ENCODE results near the gene ALG14. TPM values are rescaled to one million over a fixed set of nuclear protein-coding genes. Genes with fewer than 3 reads are reported as not detected.
A peak's percentile ranks its signal among the peaks of the same experiment; 100 is the strongest.
"Not testable (repeated sequence)": the region's sequence is repeated elsewhere in the genome, so short reads cannot be mapped to it uniquely, and the experiment has no call there.

Gene ALG14
- polyA plus RNA-seq, 3 donors = 11.6 to 16.2 (median 14.3) TPM

DNA sequence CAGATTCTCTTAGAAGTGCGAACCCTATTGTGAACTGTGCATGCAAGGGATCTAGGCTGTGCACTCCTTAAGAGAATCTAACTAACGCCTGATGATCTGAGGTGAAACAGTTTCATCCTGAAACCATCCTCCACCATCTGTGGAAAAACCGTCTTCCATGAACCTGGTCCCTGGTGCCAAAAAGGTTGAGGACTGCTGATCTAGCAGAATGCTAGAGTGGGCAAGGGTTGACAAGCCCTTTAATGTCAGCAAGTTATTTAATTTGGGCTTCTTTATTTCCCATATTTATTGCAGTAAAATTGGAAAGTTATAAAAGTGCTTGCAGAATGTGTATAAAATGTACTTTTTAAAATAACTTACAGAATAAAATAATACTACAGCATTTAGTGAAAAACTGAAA lies 26.4 kb downstream of the ALG14 start:
- DNase-seq (ENCODE audit: low read depth in 3 of 3, low spot score in 2 of 3) = no peak

GRCh38 chr1:95043141-95043980 lies 29.4 kb downstream of the ALG14 start:
- peak; percentile 68 to 74 (median 74) for DNase-seq (ENCODE audit: low read depth in 3 of 3, low spot score in 2 of 3)

GRCh38 chr1:95042286-95042685 lies 30.5 kb downstream of the ALG14 start:
- DNase-seq (ENCODE audit: low read depth in 3 of 3, low spot score in 2 of 3) = no peak

DNA sequence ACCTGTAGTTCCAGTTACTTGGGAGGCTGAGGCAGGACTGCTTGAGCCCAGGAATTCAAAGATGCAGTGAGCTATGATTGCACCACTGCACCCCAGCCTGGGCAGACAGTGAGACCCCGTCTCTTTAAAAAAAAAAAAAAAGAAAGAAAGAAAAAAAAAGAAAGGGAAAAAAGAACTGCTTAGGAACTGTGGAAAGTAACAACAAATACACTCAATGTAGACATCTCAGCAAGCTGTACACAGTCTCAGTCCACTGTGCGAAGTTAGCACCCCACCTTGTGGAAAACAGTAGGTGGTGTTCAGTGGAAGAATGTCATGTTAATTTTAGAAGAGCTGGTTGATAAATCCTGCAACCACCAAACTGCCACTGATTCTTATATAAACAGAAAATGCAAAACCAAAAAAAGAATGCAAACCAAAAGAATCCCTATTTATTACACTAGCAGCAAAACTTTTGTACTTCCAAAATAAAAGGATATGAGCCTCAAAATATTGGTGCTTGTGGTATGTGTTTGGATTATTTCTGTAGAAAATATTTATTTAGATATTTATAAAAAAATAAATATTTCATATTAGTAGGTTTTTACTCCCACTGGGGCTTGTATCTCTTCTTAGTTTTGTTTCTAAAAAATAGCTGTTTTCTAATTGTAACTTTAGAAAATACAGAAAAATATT lies 31.1 kb downstream of the ALG14 start:
- DNase-seq (ENCODE audit: low read depth in 3 of 3, low spot score in 2 of 3) = peak; percentile 47 to 63 (median 63)

DNA sequence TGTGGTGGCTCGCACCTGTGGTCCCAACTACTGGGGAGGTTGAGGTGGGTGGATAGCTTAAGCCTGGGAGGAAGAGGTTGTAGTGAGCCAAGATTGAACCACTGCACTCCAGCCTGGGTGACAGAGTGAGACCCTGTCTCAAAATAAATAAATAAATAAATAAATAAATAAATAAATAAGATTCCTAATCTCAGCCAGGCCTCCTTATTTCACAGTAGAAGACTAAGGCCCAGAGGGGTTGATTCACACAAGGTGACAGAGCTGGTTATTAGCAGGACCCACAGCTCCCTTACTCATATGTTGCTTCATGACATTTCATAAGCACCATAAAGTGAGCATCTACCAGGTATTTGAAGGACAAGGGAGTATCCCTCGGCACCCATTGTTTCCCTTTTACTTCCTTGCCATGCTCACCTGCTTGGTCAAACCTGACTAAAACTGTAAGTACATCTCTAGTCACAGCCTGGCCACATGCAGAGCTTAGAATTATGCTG lies 32.7 kb downstream of the ALG14 start:
- no peak for DNase-seq (ENCODE audit: low read depth in 3 of 3, low spot score in 2 of 3)

- no peak for DNase-seq (ENCODE audit: low read depth in 3 of 3, low spot score in 2 of 3)
Measured at GRCh38 chr1:95039360-95040031, 33.3 kb downstream of the ALG14 start.

- DNase-seq (ENCODE audit: low read depth in 3 of 3, low spot score in 2 of 3) = no peak
Measured at GRCh38 chr1:95035536-95035935, 37.2 kb downstream of the ALG14 start.

DNA sequence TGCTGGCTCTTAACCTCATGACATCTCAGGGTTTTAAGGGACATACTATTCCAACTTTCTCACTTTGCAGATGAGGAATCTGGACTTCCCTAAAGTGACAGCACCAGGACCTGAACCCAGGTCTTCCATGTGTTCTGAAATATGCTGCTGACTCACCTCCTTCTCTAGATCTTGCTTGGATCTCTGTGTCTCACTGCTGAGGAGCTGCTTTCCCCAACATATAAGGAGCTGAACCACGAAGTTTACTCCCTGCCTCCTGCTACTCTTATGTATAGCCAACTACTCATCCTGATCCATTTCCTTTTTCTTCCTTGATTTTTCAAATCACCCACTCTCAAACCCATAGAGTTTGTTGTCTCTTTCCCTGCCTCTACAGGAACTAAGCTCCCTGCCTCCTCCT lies 38.2 kb downstream of the ALG14 start:
- no peak for DNase-seq (ENCODE audit: low read depth in 3 of 3, low spot score in 2 of 3)

DNA sequence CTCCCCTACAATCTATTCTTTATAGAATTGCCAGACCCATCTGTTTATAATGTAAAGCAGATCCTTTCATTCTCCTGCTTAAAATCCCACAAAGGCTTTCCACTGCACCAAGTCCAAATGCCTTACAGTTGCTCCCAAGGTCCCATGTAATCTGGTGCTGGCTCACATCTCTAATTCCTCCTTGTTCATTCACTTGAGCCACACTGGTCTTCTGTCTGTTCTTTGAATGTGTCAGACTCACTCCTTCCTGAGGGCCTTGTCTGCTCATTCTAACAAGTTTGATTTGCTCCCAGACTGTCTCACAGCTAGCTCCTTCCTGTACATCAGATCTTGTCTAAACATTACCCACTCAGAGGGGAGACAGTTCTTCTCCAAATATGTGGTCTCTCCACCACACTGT lies 38.9 kb downstream of the ALG14 start:
- DNase-seq (ENCODE audit: low read depth in 3 of 3, low spot score in 2 of 3) = no peak

DNA sequence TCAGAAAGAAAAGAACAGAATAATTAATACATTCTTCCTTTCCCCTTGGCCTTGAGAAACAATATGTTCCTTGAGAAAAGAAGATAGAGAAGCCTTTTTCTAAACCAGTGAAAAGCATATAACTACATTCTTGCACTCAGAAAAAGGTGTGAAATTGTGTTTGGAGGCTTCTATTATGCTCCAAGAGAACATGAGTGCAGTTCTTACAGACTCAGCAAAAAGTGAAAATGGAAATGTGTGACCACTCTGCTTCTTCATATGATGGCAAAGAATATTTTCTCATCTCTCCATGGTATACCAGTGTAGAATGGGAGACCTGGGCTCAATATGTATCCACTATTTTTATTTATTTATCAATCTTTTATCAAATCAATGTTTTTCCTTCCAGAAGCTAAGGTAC lies 43.2 kb downstream of the ALG14 start:
- DNase-seq (ENCODE audit: low read depth in 3 of 3, low spot score in 2 of 3) = no peak

- no peak for DNase-seq (ENCODE audit: low read depth in 3 of 3, low spot score in 2 of 3)
Measured at GRCh38 chr1:95028954-95029353, 43.8 kb downstream of the ALG14 start.

- DNase-seq (ENCODE audit: low read depth in 3 of 3, low spot score in 2 of 3) = no peak
Measured at GRCh38 chr1:95027046-95027445, 45.7 kb downstream of the ALG14 start.

DNA sequence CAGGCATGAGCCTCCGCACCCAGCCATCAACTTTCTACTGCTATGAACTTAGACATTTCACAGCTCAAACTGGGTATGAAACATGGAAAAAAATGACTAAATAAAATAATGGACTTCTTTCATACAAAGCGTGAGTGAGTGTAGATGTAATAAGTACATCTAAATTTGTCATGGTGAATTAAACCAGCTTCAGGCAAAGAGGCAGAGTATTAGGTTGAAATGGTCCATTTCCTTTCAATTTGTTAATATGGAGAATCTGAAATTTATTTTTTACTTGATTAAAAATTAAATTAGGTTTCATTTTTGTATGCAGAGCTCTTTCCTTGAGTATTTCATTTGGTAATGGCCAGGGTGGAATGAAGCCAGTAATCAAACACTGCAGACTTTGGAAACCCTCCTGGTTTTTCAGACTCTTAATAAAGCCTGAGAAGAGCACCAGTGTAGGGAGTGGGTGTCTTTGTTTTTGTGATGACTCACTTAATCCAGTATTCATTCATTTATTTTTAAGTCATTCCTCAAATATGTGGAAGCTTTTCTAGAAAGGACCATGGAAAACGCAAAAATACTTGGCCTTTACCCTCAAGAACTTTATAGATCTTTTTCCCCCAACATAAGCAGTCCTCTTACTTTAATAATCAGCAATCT lies 49.2 kb downstream of the ALG14 start:
- no peak for DNase-seq (ENCODE audit: low read depth in 3 of 3, low spot score in 2 of 3)

DNA sequence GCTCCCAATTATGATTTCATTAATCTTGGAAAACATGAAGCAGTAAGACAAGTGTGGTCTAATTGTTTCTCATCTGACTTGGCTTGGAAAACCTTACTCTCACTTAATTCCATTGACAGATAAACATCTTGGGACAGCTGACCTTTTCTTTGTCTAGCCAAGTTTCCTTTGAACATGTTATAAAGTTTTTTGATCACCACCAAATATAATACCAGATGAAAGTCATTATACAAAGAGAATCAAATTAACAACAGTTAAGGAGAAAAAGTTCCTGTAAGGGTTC lies 50.2 kb downstream of the ALG14 start:
- DNase-seq (ENCODE audit: low read depth in 3 of 3, low spot score in 2 of 3) = no peak

GRCh38 chr1:95021805-95022643 lies 50.7 kb downstream of the ALG14 start:
- DNase-seq (ENCODE audit: low read depth in 3 of 3, low spot score in 2 of 3) = no peak

GRCh38 chr1:95021119-95021518 lies 51.6 kb downstream of the ALG14 start:
- DNase-seq (ENCODE audit: low read depth in 3 of 3, low spot score in 2 of 3) = no peak

DNA sequence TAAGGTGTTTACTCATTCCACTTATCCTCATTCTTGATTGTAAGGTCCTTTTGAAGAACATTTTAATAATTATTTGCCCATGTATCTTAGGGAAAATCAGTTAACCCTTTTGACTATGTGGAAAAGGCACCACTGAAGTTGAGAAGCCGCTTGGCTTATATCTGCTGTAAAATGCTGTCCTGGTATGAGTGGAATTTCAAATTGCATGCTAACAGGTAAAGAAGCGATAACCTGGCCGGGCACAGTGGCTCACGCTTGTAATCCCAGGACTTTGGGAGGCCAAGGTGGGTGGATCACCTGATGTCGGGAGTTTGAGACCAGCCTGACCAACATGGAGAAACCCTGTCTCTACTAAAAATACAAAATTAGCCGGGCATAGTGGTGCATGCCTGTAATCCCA lies 53.3 kb downstream of the ALG14 start:
- DNase-seq (ENCODE audit: low read depth in 3 of 3, low spot score in 2 of 3) = not testable (repeated sequence)

DNA sequence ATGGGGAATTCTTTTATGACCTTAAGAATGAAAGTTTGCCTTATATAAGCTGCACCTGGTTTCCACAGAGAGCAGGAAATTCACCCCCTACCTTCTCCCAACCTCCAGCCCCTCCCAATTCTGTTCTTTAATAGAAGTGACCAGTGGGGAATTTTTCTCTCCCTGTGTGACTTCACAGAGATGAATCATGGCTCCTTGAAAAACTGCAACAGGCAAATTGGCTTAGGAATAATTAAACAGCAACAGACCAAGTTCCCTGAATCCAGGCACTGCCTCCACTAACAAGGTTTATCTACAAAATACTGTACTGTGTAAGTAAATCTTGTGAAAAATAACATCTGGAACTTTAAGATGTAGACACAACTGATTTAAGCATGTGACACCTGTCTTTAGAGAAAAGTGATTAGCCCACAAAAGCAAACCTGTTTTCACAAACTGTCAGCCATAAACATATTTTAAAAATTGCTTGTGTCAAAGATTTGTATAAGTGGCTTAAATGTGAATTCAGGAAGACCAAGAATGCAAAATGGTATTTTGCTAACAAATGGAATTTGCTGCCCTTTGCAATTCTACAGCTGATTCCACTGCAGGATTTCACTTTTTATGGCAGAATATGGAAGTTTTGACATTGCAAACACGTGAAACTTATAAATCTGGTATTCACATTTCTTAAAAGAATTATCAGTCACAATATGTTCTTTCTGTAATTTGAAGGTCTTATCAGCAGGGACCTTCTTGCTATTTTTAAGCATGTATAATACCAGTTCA lies 54.0 kb downstream of the ALG14 start:
- no peak for DNase-seq (ENCODE audit: low read depth in 3 of 3, low spot score in 2 of 3)

DNA sequence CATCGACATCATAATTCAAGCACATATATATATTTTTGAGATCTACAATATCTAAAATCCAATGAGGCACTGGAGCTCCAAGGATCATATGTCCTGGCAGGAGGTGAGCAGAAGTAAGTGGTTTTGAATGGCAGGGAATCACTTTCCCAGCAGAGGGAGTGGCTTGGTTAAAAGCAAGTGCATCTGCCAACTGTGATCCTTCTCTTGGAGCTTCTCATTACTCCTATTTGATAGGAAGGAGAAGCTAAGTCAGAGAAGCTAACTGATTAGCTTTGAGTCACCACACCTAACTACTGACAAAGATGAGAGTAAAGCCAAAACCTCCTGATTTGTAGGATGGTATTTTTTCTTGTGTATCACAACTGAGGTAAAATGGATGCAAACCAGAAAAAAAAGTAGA lies 55.0 kb downstream of the ALG14 start:
- no peak for DNase-seq (ENCODE audit: low read depth in 3 of 3, low spot score in 2 of 3)

DNA sequence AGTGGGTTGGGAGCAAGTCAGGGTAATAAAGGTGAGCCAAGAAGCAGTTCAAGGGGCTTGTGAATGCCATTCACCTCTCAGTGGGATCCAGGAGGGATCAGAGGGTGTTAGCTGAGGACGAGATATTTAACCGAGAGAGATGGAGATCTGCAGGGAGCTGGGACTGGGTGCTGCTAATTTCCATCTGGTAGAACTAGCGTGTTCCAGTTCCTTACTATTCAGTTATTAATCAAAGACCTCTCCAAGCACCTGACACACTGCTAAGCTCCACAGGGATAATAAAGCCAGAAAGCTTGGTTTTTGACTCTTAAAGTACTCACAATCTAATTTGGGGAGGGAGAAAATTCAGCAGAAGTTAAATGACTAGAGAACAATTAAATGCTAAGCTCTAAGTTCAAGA lies 57.7 kb downstream of the ALG14 start:
- DNase-seq (ENCODE audit: low read depth in 3 of 3, low spot score in 2 of 3) = no peak
